Measurements from ENCODE around the gene GAL. TPM values are rescaled to one million over a fixed set of nuclear protein-coding genes. Genes with fewer than 3 reads are reported as not detected.

Gene GAL
- total and polyA plus RNA-seq, 2 of the 13 experiments (the other 11 are each of a cell fraction or from before 2014, with no cell fraction given), result not detected

GRCh38 chr11:68682531-68682961, 1.8 kb upstream of the GAL start:
- ATAC-seq (no peak), DNase-seq (ENCODE audit: low spot score) (no peak), FAIRE-seq (no peak)
- Histone ChIP-seq H3K9me3 (ENCODE audit: low read length) (no peaks in the 10 kb centered on the region), H3K4me3 (replicated peaks in 1 of 3; ENCODE audit: insufficient read depth in 1 of 3, low read depth in 2 of 3, low read length in 3 of 3) (no peak overlapping the region), H4K20me1 (ENCODE audit: insufficient read depth, low read length) (no peaks in the 10 kb centered on the region), H3K79me2 (ENCODE audit: insufficient read depth, low read length) (no peaks in the 10 kb centered on the region), H3K9ac (ENCODE audit: insufficient read depth, low read depth, low read length) (no peak overlapping the region), H3K27ac (ENCODE audit: extremely low read length, insufficient read depth, low read length) (no peak overlapping the region), H2AFZ (ENCODE audit: low read length) (no peak overlapping the region), H3K4me1 (ENCODE audit: insufficient read depth, low read length) (no peaks in the 10 kb centered on the region), H3K36me3 (replicated peaks in 1 of 2; ENCODE audit: control insufficient read depth in 1 of 2, insufficient read depth in 2 of 2, low read length in 2 of 2) (no peaks in the 10 kb centered on the region), H3K4me2 (ENCODE audit: low read depth, low read length) (no peak overlapping the region), H3K27me3 (ENCODE audit: control insufficient read depth in 1 of 2, insufficient read depth in 2 of 2, low read length in 2 of 2) (peaks cover 8 to 44% of the 10 kb centered on the region in 2 experiments)
- WGBS (ENCODE audit: low lambda C conversion rate), result 0% methylated on average over 1 of the region's 9 CpGs
- no TSS peak for BruUV-seq (replicated peaks)
- POLR2A ChIA-PET, result no interaction called here
- intact Hi-C loops (cut with micrococcal nuclease; ENCODE audit: unreplicated experiment), result no loop called here
- in situ Hi-C loops (cut with HindIII; ENCODE audit: extremely low pct_ligation_motif_present, low pct_unique_long_range_greater_than_20kb), result no loop called here
- CTCF ChIA-PET (ENCODE audit: low intra/inter-chr PET ratio, low total read pairs), result no interaction called here
- TF ChIP-seq XRCC5 (optimal IDR thresholded peaks at IDR 0.05; ENCODE audit: low read length) (no peak), ZC3H4 (CRISPR knock-in tag; IDR thresholded peaks at IDR 0.05; ENCODE audit: borderline replicate concordance) (no peak), ARNT (IDR thresholded peaks at IDR 0.05) (no peak), IRX3 (CRISPR knock-in tag; IDR thresholded peaks at IDR 0.05; ENCODE audit: borderline replicate concordance, low read depth) (no peak), RBM39 (IDR thresholded peaks at IDR 0.05; ENCODE audit: low read depth, low read length, poor library complexity, severe bottlenecking) (no peak), ZBTB3 (CRISPR knock-in tag; IDR thresholded peaks at IDR 0.05; ENCODE audit: borderline replicate concordance, low read depth) (no peak), TMF1 (CRISPR knock-in tag; IDR thresholded peaks at IDR 0.05; ENCODE audit: low read depth) (no peak), FOXO1 (CRISPR knock-in tag; IDR thresholded peaks at IDR 0.05) (no peak), ATAD3A (CRISPR knock-in tag; IDR thresholded peaks at IDR 0.05) (no peak), ZNF773 (CRISPR knock-in tag; IDR thresholded peaks at IDR 0.05; ENCODE audit: borderline replicate concordance) (no peak), ZNF614 (CRISPR knock-in tag; IDR thresholded peaks at IDR 0.05; ENCODE audit: borderline replicate concordance) (no peak), IKZF1 (IDR thresholded peaks at IDR 0.05) (no peak), ZNF253 (CRISPR knock-in tag; IDR thresholded peaks at IDR 0.05; ENCODE audit: borderline replicate concordance) (no peak), ZBTB7B (CRISPR knock-in tag; IDR thresholded peaks at IDR 0.05) (no peak), YY1 (IDR thresholded peaks at IDR 0.05; ENCODE audit: insufficient read depth, insufficient replicate concordance, low read depth, low read length) (no peak)
- TF ChIP-seq, protein P1, sequence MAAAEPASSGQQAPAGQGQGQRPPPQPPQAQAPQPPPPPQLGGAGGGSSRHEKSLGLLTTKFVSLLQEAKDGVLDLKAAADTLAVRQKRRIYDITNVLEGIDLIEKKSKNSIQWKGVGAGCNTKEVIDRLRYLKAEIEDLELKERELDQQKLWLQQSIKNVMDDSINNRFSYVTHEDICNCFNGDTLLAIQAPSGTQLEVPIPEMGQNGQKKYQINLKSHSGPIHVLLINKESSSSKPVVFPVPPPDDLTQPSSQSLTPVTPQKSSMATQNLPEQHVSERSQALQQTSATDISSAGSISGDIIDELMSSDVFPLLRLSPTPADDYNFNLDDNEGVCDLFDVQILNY (CRISPR knock-in tag; conservative IDR thresholded peaks at IDR 0.05), result no peak
